CD4-positive, alpha-beta T cell (primary cell): Measurements from ENCODE around the gene INPP5D. TPM values are rescaled to one million over a fixed set of nuclear protein-coding genes. Genes with fewer than 3 reads are reported as not detected.

Source experiments
- ATAC-seq: fragments of 200-7000 bp; cut with Tn5 transposase; one replicate; pipeline ENCODE4 v1.10.0; 2022; ENCODE audit warnings: mild to moderate bottlenecking; ENCODE audit not compliant: poor library complexity
- CTCF ChIA-PET: fragments of 350-600 bp; sonication (Branson Sonifier 250); formaldehyde crosslinking; loops from one replicate; lab custom pipeline; 2021; ENCODE audit warnings: antibody characterized with exemption, inconsistent platforms; lab: Charles Lee
- POLR2A ChIA-PET: fragments of 350-600 bp; sonication (Branson Sonifier 250); formaldehyde crosslinking; loops from one replicate; lab custom pipeline; 2021; ENCODE audit warnings: antibody characterized with exemption, inconsistent platforms; lab: Charles Lee
- DNase-seq, 14 experiments: peaks; one replicate each; pipeline ENCODE4 v3.0.0-alpha.2; 2013 to 2020; ENCODE audit warnings: mixed read lengths in 2 of 14
- H3K27ac ChIP-seq, 2 donors: one replicate each; pipeline versions ENCODE4 v1.5.1 to v1.7.0; 2013; ENCODE audit warnings: low read length in 2 of 2, low read depth in 1 of 2, mild to moderate bottlenecking in 1 of 2
- H3K27me3 ChIP-seq, 2 experiments: 1 replicate in 1 of 2; 2 replicates in 1 of 2; pipeline versions ENCODE4 v1.6.1 to v1.7.0; 2013; ENCODE audit warnings: low read length in 2 of 2, control low read depth in 1 of 2, mild to moderate bottlenecking in 1 of 2, moderate library complexity in 1 of 2; ENCODE audit not compliant: insufficient read depth in 2 of 2, control insufficient read depth in 1 of 2
- H3K36me3 ChIP-seq: one replicate; pipeline ENCODE4 v1.6.1; 2013; ENCODE audit warnings: low read length, control low read depth; ENCODE audit not compliant: insufficient read depth
- H3K4me1 ChIP-seq: one replicate; pipeline ENCODE4 v1.6.1; 2013; ENCODE audit warnings: low read length, control low read depth; ENCODE audit not compliant: insufficient read depth
- H3K4me3 ChIP-seq: one replicate; pipeline ENCODE4 v1.5.1; 2013; ENCODE audit warnings: mild to moderate bottlenecking, low read length, moderate library complexity
- H3K9me3 ChIP-seq, 2 experiments: 1 replicate in 1 of 2; 2 replicates in 1 of 2; pipeline versions ENCODE4 v1.6.1 to v1.7.0; 2013; ENCODE audit warnings: low read length in 2 of 2, mild to moderate bottlenecking in 2 of 2, control low read depth in 1 of 2, moderate library complexity in 1 of 2; ENCODE audit not compliant: control insufficient read depth in 1 of 2, insufficient read depth in 1 of 2
- H3K27ac Mint-ChIP-seq: one replicate; pipeline ENCODE4 v1.8.0; 2020; ENCODE audit warnings: mixed read lengths
- H3K27me3 Mint-ChIP-seq: one replicate; pipeline ENCODE4 v1.8.0; 2021; ENCODE audit warnings: mixed read lengths
- H3K36me3 Mint-ChIP-seq: one replicate; pipeline ENCODE4 v1.8.0; 2021; ENCODE audit warnings: low read depth, mixed read lengths
- H3K4me1 Mint-ChIP-seq: one replicate; pipeline ENCODE4 v1.8.0; 2021; ENCODE audit warnings: low read depth, mixed read lengths
- H3K4me3 Mint-ChIP-seq: one replicate; pipeline ENCODE4 v1.8.0; 2020; ENCODE audit warnings: mild to moderate bottlenecking, mixed read lengths
- H3K9me3 Mint-ChIP-seq: one replicate; pipeline ENCODE4 v1.8.0; 2020; ENCODE audit warnings: mixed read lengths
- CTCF ChIP-seq: fragments of 200-600 bp; IDR thresholded peaks from one replicate; pipeline ENCODE4 v1.8.0; 2022; ENCODE audit warnings: antibody characterized with exemption, mild to moderate bottlenecking
- intact Hi-C, 2 experiments: fragments of 100-400 bp; cut with DNase I in 1 of 2; cut with micrococcal nuclease in 1 of 2; formaldehyde crosslinking; loops; one replicate each; pipeline versions ENCODE4 v1.15.1 to v1.9.0; 2023 to 2025; cut with DNase I, micrococcal nuclease
- total RNA-seq, 174 experiments: library from RNA in 2 of 174; stranded (reverse) in 2 of 174; gene quantifications; one replicate each; pipeline ENCODE4 v1.2.3 and lab custom pipeline; 2021 to 2026

INPP5D gene
- total RNA-seq, 2 experiments from 2014 or later: 141 to 154 TPM

GRCh38 chr2:233135421-233135820, 75.3 kb downstream of the INPP5D start:
- peaks cover 3% of the 10 kb centered on the region for H3K4me1 Mint-ChIP-seq
- H3K36me3 Mint-ChIP-seq: peaks cover 89% of the 10 kb centered on the region
- DNase-seq: no peak
- Histone ChIP-seq H3K27me3 (no peaks in the 10 kb centered on the region), H3K9me3 (peaks cover 0 to 3% of the 10 kb centered on the region in 2 experiments), H3K36me3 (peaks cover 81% of the 10 kb centered on the region), H3K4me3 (no peak overlapping the region), H3K27ac (no peak overlapping the region), H3K4me1 (peaks cover 6% of the 10 kb centered on the region)
- ATAC-seq: no peak
- TF ChIP-seq CTCF: no peak
- no peaks in the 10 kb centered on the region for H3K9me3 Mint-ChIP-seq
- intact Hi-C loops: no loop called here
- CTCF ChIA-PET: interaction anchor here (1.1 kb wide), 1 partner anchor 75 kb away, joined by 4 read pairs; the partner anchor contains the start of gene INPP5D
- H3K27me3 Mint-ChIP-seq: no peaks in the 10 kb centered on the region
- POLR2A ChIA-PET: no interaction called here
- no peak overlapping the region for H3K4me3 Mint-ChIP-seq
- no peak overlapping the region for H3K27ac Mint-ChIP-seq

GRCh38 chr2:233137040-233137439, 76.9 kb downstream of the INPP5D start:
- Mint-ChIP-seq H3K36me3 (peaks cover 89% of the 10 kb centered on the region), H3K27ac (no peak overlapping the region), H3K9me3 (no peaks in the 10 kb centered on the region), H3K4me3 (no peak overlapping the region), H3K4me1 (peaks cover 18% of the 10 kb centered on the region), H3K27me3 (no peaks in the 10 kb centered on the region)
- ATAC-seq (no peak), DNase-seq (no peak)
- Histone ChIP-seq H3K36me3 (peaks cover 75% of the 10 kb centered on the region), H3K4me1 (peaks cover 22% of the 10 kb centered on the region), H3K27ac (no peak overlapping the region), H3K4me3 (no peak overlapping the region), H3K27me3 (no peaks in the 10 kb centered on the region), H3K9me3 (peaks cover 0 to 3% of the 10 kb centered on the region in 2 experiments)
- intact Hi-C loops: no loop called here
- POLR2A ChIA-PET: interaction anchor here (1.2 kb wide), 1 partner anchor 77 kb away, joined by 5 read pairs; the partner anchor contains the start of gene INPP5D
- CTCF ChIA-PET: no interaction called here
- TF ChIP-seq CTCF: no peak

GRCh38 chr2:233140077-233140585, 80.0 kb downstream of the INPP5D start:
- H3K36me3 Mint-ChIP-seq: peaks cover 89% of the 10 kb centered on the region
- no peak overlapping the region for H3K4me3 Mint-ChIP-seq
- TF ChIP-seq CTCF: no peak
- H3K9me3 Mint-ChIP-seq: no peaks in the 10 kb centered on the region
- H3K4me1 Mint-ChIP-seq: peaks cover 33% of the 10 kb centered on the region
- ChIA-PET POLR2A (no interaction called here), CTCF (no interaction called here)
- ATAC-seq (no peak), DNase-seq (no peak)
- Histone ChIP-seq H3K4me3 (no peak overlapping the region), H3K4me1 (peaks cover 37% of the 10 kb centered on the region), H3K9me3 (peaks cover 0 to 3% of the 10 kb centered on the region in 2 experiments), H3K36me3 (peaks cover 69% of the 10 kb centered on the region), H3K27me3 (no peaks in the 10 kb centered on the region), H3K27ac (no peak overlapping the region)
- no peaks in the 10 kb centered on the region for H3K27me3 Mint-ChIP-seq
- no peak overlapping the region for H3K27ac Mint-ChIP-seq
- intact Hi-C loops: no loop called here
